ENCODE measurements around the gene MST1. TPM values are rescaled to one million over a fixed set of nuclear protein-coding genes. Genes with fewer than 3 reads are reported as not detected.

Gene MST1
- polyA plus RNA-seq (2013, experiment 1 of 2) = 10.4 TPM
- polyA plus RNA-seq (2013, experiment 2 of 2) = 11.3 TPM

- H3K18ac ChIP-seq (ENCODE audit: low read length) = peak within 1 kb of the TSS; percentile 98
- H3K4me1 ChIP-seq (ENCODE audit: control insufficient read depth in 2 of 2, insufficient read depth in 1 of 2, low read depth in 1 of 2, low read length in 2 of 2) = peaks cover 4 to 6% of the 10 kb centered on the region in 2 donors
- peak within 1 kb of the TSS; percentile 24 for H3K27ac ChIP-seq (replicated peaks; ENCODE audit: low read length)
- H3K9me3 ChIP-seq (replicated peaks in 1 of 2; ENCODE audit: control insufficient read depth in 2 of 2, insufficient read depth in 1 of 2, low read depth in 1 of 2, low read length in 2 of 2) = no peaks in the 10 kb centered on the region
- H3K36me3 ChIP-seq (replicated peaks in 1 of 2; ENCODE audit: control insufficient read depth in 2 of 2, insufficient read depth in 2 of 2, low read length in 2 of 2) = peaks cover 2 to 6% of the 10 kb centered on the region in 2 donors
- H3K14ac ChIP-seq (ENCODE audit: low read length) = peak within 1 kb of the TSS; percentile 92
- peak within 1 kb of the TSS; percentile 82 for H2BK5ac ChIP-seq (ENCODE audit: low read length)
- DNase-seq (ENCODE audit: low spot score) = peak; percentile 93
- H3K27me3 ChIP-seq (ENCODE audit: control insufficient read depth in 3 of 3, insufficient read depth in 3 of 3, low read depth in 1 of 3, low read length in 3 of 3) = peaks cover 0 to 3% (median 0%) of the 10 kb centered on the region in 3 experiments
- H3K4ac ChIP-seq (ENCODE audit: low read length) = peak within 1 kb of the TSS; percentile 58
- no peak within 1 kb of the TSS for H4K8ac ChIP-seq (ENCODE audit: low read depth, low read length)
- no CpG with 5 or more reads among the region's 66 CpGs for WGBS, 2 donors (ENCODE audit: extremely low coverage in 2 of 2, insufficient read length in 2 of 2, insufficient replicate concordance in 1 of 2)
- peak within 1 kb of the TSS; percentile 86 to 96 for H3K4me3 ChIP-seq (ENCODE audit: low read length in 2 of 2)
- H3K4me2 ChIP-seq (ENCODE audit: insufficient read depth, low read length, poor library complexity, severe bottlenecking) = peak within 1 kb of the TSS; percentile 97
- H2BK120ac ChIP-seq (ENCODE audit: low read depth, low read length) = peak within 1 kb of the TSS; percentile 76
- H3K79me1 ChIP-seq (ENCODE audit: low read depth, low read length) = peaks cover 6% of the 10 kb centered on the region
- H2BK15ac ChIP-seq (ENCODE audit: low read length) = peak within 1 kb of the TSS; percentile 54
- H3K23ac ChIP-seq (ENCODE audit: low read depth, low read length, poor library complexity) = peak within 1 kb of the TSS; percentile 85
- peak within 1 kb of the TSS; percentile 94 for H2AK5ac ChIP-seq (ENCODE audit: low read depth, low read length)
- H4K91ac ChIP-seq (ENCODE audit: low read depth, low read length, poor library complexity) = no peak within 1 kb of the TSS
- peak within 1 kb of the TSS; percentile 99 for H3K9ac ChIP-seq (ENCODE audit: low read depth, low read length, poor library complexity)
- H2BK12ac ChIP-seq (ENCODE audit: low read length) = peak within 1 kb of the TSS; percentile 87
- H2AFZ ChIP-seq (ENCODE audit: low read length) = peak within 1 kb of the TSS; percentile 94
These were observed at the start of gene MST1, which contains the start of gene RNF123 for GRCh38 chr3:49689046-49689907. Gene MST1 (minus strand): TSS chr3:49689474. CDS start chr3:49688691, 783 bp downstream. Gene RNF123 (plus strand): TSS chr3:49689557. CDS start chr3:49691166, 1,609 bp downstream.

- no CpG with 5 or more reads among the region's 11 CpGs for WGBS, 2 donors (ENCODE audit: extremely low coverage in 2 of 2, insufficient read length in 2 of 2, insufficient replicate concordance in 1 of 2)
- Histone ChIP-seq H3K36me3 (replicated peaks in 1 of 2; ENCODE audit: control insufficient read depth in 2 of 2, insufficient read depth in 2 of 2, low read length in 2 of 2) (peaks cover 29 to 74% of the 10 kb centered on the region in 2 donors), H2BK15ac (ENCODE audit: low read length) (no peak overlapping the region), H3K9ac (ENCODE audit: low read depth, low read length, poor library complexity) (no peak overlapping the region), H3K4me2 (ENCODE audit: insufficient read depth, low read length, poor library complexity, severe bottlenecking) (no peak overlapping the region), H3K79me1 (ENCODE audit: low read depth, low read length) (peaks cover 2% of the 10 kb centered on the region), H4K91ac (ENCODE audit: low read depth, low read length, poor library complexity) (no peak overlapping the region), H3K27me3 (ENCODE audit: control insufficient read depth in 3 of 3, insufficient read depth in 3 of 3, low read depth in 1 of 3, low read length in 3 of 3) (no peaks in the 10 kb centered on the region), H4K8ac (ENCODE audit: low read depth, low read length) (no peak overlapping the region), H2AK5ac (ENCODE audit: low read depth, low read length) (no peak overlapping the region), H2AFZ (ENCODE audit: low read length) (no peak overlapping the region), H3K23ac (ENCODE audit: low read depth, low read length, poor library complexity) (no peak overlapping the region), H3K18ac (ENCODE audit: low read length) (no peak overlapping the region), H2BK12ac (ENCODE audit: low read length) (no peak overlapping the region), H3K14ac (ENCODE audit: low read length) (no peak overlapping the region), H3K27ac (replicated peaks; ENCODE audit: low read length) (no peak overlapping the region), H3K9me3 (replicated peaks in 1 of 2; ENCODE audit: control insufficient read depth in 2 of 2, insufficient read depth in 1 of 2, low read depth in 1 of 2, low read length in 2 of 2) (peaks cover 0 to 4% of the 10 kb centered on the region in 2 donors), H3K4me3 (ENCODE audit: low read length in 2 of 2) (no peak overlapping the region), H2BK120ac (ENCODE audit: low read depth, low read length) (no peak overlapping the region), H2BK5ac (ENCODE audit: low read length) (no peak overlapping the region), H3K4ac (ENCODE audit: low read length) (no peak overlapping the region), H3K4me1 (ENCODE audit: control insufficient read depth in 2 of 2, insufficient read depth in 1 of 2, low read depth in 1 of 2, low read length in 2 of 2) (no peaks in the 10 kb centered on the region)
- DNase-seq (ENCODE audit: low spot score) = no peak
These were observed 48.9 kb upstream of the MST1 start for GRCh38 chr3:49738067-49738713.

GRCh38 chr3:49734752-49735151 is 45.5 kb upstream of the MST1 start:
- H3K18ac ChIP-seq (ENCODE audit: low read length) = no peak overlapping the region
- H2BK5ac ChIP-seq (ENCODE audit: low read length) = no peak overlapping the region
- no peak overlapping the region for H4K91ac ChIP-seq (ENCODE audit: low read depth, low read length, poor library complexity)
- no peak overlapping the region for H3K4me2 ChIP-seq (ENCODE audit: insufficient read depth, low read length, poor library complexity, severe bottlenecking)
- no peak overlapping the region for H3K4me3 ChIP-seq (ENCODE audit: low read length in 2 of 2)
- peaks cover 0 to 4% of the 10 kb centered on the region in 2 donors for H3K9me3 ChIP-seq (replicated peaks in 1 of 2; ENCODE audit: control insufficient read depth in 2 of 2, insufficient read depth in 1 of 2, low read depth in 1 of 2, low read length in 2 of 2)
- no peak overlapping the region for H2BK12ac ChIP-seq (ENCODE audit: low read length)
- no peak overlapping the region for H3K14ac ChIP-seq (ENCODE audit: low read length)
- no peak overlapping the region for H3K23ac ChIP-seq (ENCODE audit: low read depth, low read length, poor library complexity)
- no peak overlapping the region for H2BK15ac ChIP-seq (ENCODE audit: low read length)
- no peaks in the 10 kb centered on the region for H3K27me3 ChIP-seq (ENCODE audit: control insufficient read depth in 3 of 3, insufficient read depth in 3 of 3, low read depth in 1 of 3, low read length in 3 of 3)
- H2AFZ ChIP-seq (ENCODE audit: low read length) = no peak overlapping the region
- no peak for DNase-seq (ENCODE audit: low spot score)
- H4K8ac ChIP-seq (ENCODE audit: low read depth, low read length) = no peak overlapping the region
- no CpG with 5 or more reads among the region's 6 CpGs for WGBS, 2 donors (ENCODE audit: extremely low coverage in 2 of 2, insufficient read length in 2 of 2, insufficient replicate concordance in 1 of 2)
- no peak overlapping the region for H3K27ac ChIP-seq (replicated peaks; ENCODE audit: low read length)
- no peak overlapping the region for H3K9ac ChIP-seq (ENCODE audit: low read depth, low read length, poor library complexity)
- peaks cover 42 to 87% of the 10 kb centered on the region in 2 donors for H3K36me3 ChIP-seq (replicated peaks in 1 of 2; ENCODE audit: control insufficient read depth in 2 of 2, insufficient read depth in 2 of 2, low read length in 2 of 2)
- H2BK120ac ChIP-seq (ENCODE audit: low read depth, low read length) = no peak overlapping the region
- H3K79me1 ChIP-seq (ENCODE audit: low read depth, low read length) = no peaks in the 10 kb centered on the region
- H2AK5ac ChIP-seq (ENCODE audit: low read depth, low read length) = no peak overlapping the region
- H3K4ac ChIP-seq (ENCODE audit: low read length) = no peak overlapping the region
- no peaks in the 10 kb centered on the region for H3K4me1 ChIP-seq (ENCODE audit: control insufficient read depth in 2 of 2, insufficient read depth in 1 of 2, low read depth in 1 of 2, low read length in 2 of 2)

- Histone ChIP-seq H3K4ac (ENCODE audit: low read length) (no peak overlapping the region), H2AFZ (ENCODE audit: low read length) (no peak overlapping the region), H2BK5ac (ENCODE audit: low read length) (no peak overlapping the region), H3K27me3 (ENCODE audit: control insufficient read depth in 3 of 3, insufficient read depth in 3 of 3, low read depth in 1 of 3, low read length in 3 of 3) (no peaks in the 10 kb centered on the region), H3K14ac (ENCODE audit: low read length) (no peak overlapping the region), H3K36me3 (replicated peaks in 1 of 2; ENCODE audit: control insufficient read depth in 2 of 2, insufficient read depth in 2 of 2, low read length in 2 of 2) (peaks cover 40 to 90% of the 10 kb centered on the region in 2 donors), H3K23ac (ENCODE audit: low read depth, low read length, poor library complexity) (no peak overlapping the region), H3K27ac (replicated peaks; ENCODE audit: low read length) (no peak overlapping the region), H4K8ac (ENCODE audit: low read depth, low read length) (no peak overlapping the region), H2BK12ac (ENCODE audit: low read length) (no peak overlapping the region), H3K18ac (ENCODE audit: low read length) (no peak overlapping the region), H4K91ac (ENCODE audit: low read depth, low read length, poor library complexity) (no peak overlapping the region), H3K9me3 (replicated peaks in 1 of 2; ENCODE audit: control insufficient read depth in 2 of 2, insufficient read depth in 1 of 2, low read depth in 1 of 2, low read length in 2 of 2) (peaks cover 0 to 4% of the 10 kb centered on the region in 2 donors), H3K4me1 (ENCODE audit: control insufficient read depth in 2 of 2, insufficient read depth in 1 of 2, low read depth in 1 of 2, low read length in 2 of 2) (no peaks in the 10 kb centered on the region), H3K9ac (ENCODE audit: low read depth, low read length, poor library complexity) (no peak overlapping the region), H3K4me3 (ENCODE audit: low read length in 2 of 2) (no peak overlapping the region), H3K79me1 (ENCODE audit: low read depth, low read length) (no peaks in the 10 kb centered on the region), H3K4me2 (ENCODE audit: insufficient read depth, low read length, poor library complexity, severe bottlenecking) (no peak overlapping the region), H2BK120ac (ENCODE audit: low read depth, low read length) (no peak overlapping the region), H2AK5ac (ENCODE audit: low read depth, low read length) (no peak overlapping the region), H2BK15ac (ENCODE audit: low read length) (no peak overlapping the region)
- no peak for DNase-seq (ENCODE audit: low spot score)
- no CpG with 5 or more reads among the region's 1 CpG for WGBS, 2 donors (ENCODE audit: extremely low coverage in 2 of 2, insufficient read length in 2 of 2, insufficient replicate concordance in 1 of 2)
These were observed 44.3 kb upstream of the MST1 start for GRCh38 chr3:49733551-49733950.

All from neuronal stem cell (in vitro differentiated cells).